NCI-H1105 (cell line): Measurements from ENCODE around the gene SUPT20HL1.
"Not testable (repeated sequence)": the region's sequence is repeated elsewhere in the genome, so short reads cannot be mapped to it uniquely, and the experiment has no call there.

Source experiments
- DNase-seq: peaks from one replicate; lab custom pipeline; 2025; lab: John Stamatoyannopoulos, UW

The SUPT20HL1 gene

GRCh38 chrX:24363432-24364181, 3.2 kb downstream of the SUPT20HL1 start:
- DNase-seq, result not testable (repeated sequence)

- no peak for DNase-seq
Measured at GRCh38 chrX:24364326-24364725, 3.9 kb downstream of the SUPT20HL1 start.

DNA sequence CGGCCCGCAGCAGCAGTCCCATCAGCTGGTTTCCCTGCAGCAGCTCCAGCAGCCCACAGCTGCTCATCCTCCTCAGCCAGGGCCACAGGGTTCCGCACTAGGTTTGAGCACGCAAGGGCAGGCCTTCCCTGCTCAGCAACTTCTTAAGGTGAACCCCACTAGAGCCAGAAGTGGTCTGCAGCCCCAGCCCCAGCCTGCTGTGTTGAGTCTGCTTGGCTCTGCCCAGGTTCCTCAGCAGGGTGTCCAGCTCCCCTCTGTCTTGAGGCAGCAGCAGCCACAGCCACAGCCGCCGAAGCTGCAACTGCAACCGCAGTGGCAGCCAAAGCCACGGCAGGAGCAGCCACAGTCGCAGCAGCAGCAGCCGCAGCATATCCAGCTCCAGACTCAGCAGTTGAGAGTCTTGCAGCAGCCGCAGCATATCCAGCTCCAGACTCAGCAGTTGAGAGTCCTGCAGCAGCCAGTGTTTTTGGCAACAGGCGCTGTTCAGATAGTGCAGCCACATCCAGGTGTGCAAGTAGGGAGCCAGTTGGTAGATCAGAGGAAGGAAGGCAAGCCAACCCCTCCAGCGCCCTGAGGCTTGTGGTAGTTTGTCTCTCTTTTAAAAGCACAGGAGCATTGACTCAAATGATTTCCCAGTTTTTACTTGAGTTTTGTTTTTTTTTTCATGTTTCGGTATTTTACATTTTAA, 4.6 kb downstream of the SUPT20HL1 start:
- DNase-seq, result no peak

- not testable (repeated sequence) for DNase-seq
Measured at GRCh38 chrX:24366762-24367400, 6.4 kb downstream of the SUPT20HL1 start.

GRCh38 chrX:24369816-24370215, 9.4 kb downstream of the SUPT20HL1 start:
- no peak for DNase-seq

GRCh38 chrX:24371391-24371972, 11.0 kb downstream of the SUPT20HL1 start:
- DNase-seq, result peak; percentile 55

DNA sequence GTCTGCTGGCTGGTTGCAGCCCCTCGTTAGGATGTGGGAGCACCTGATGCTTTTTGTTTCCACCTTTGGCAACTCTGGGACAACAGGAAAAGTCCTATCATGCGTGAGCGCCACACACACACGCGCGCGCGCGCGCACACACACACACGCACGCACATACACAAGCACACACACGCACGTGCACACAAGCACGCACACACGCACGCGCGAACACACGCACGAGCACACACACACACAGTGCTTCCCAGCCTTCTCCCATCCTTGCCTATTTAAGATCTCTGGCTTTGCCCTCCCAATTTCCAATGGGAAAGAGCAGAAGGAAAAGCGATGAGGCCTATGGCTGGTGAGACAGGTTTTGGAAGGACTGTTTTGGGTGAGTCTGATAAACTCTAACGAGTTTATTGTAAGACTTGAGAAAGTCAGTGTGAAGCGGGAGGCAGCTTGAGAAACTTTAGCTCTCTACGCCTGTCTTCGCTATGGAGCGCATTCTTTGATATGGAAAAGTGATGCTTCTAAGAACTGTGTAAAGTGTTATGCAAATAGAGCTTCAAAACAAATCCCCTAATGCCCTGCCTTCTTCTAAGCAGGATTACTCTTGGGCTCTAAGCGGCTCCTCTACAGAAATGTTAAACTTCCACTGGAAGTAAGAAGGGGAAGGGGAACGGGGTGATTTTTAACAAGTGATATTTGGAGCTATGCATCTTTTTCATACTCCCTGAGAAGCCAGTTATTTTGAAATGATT, 11.8 kb downstream of the SUPT20HL1 start:
- DNase-seq, result no peak

GRCh38 chrX:24375600-24376131, 15.2 kb downstream of the SUPT20HL1 start:
- no peak for DNase-seq

DNA sequence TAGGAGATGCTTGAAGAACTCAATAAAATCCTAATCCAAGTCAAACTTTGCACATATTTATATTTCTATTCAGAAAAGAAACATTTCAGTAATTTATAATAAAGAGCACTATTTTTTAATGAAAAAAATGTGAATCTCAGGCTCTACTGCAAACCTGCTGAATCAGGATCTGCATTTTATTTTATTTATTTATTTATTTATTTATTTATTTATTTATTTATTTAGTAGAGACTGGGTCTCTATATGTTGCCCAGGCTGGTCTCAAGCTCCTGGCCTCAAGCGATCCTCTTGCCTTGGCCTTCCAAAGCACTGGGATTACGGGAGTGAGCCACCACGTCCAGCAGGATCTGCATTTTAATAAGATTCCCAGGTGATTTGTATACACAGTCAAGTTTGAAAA, 16.0 kb downstream of the SUPT20HL1 start:
- DNase-seq, result no peak

DNA sequence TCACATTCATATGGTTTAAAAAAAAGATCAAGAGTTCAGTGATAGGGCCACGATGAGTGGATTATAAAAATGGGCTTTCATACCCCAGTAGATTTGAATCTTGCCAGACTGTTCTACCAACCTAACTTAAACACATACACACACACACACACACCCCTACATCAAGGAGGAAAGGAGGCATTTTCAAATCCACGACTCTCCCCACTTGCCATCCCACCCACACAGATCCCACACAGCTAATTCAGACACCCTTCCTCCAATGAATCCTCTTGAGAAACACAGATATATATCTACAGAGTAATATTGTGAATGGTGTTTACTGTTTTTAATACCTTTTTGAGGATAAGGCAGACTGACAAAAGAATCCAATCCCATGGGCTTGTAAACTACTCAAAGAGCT, 16.8 kb downstream of the SUPT20HL1 start:
- DNase-seq, result no peak

DNA sequence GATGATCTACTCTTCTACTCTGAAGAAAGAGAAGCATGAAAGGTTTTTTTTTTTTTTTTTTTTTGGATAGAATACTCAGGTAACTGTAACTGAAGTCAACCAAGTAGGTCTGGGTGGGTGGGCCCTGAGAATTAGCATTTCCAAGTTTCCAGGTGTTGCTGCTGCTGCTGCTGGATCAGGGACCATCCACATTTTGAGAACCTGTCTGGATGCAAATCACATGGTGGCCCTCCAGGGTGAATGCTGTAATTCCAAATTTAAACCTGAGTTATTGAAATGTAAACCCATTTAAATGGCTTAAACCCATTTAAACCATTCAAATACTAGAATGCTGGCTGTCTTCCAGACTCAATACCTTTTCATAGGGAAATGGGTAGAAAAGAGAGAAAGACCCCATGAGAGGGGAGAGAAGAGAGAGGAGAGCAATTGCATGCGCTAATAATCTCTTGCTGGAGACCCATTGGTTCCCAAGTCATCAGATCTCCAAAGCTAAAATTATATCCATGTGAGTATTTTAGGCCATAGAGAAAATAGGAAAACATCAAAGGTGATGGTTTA, 17.6 kb downstream of the SUPT20HL1 start:
- no peak for DNase-seq

- no peak for DNase-seq
Measured at GRCh38 chrX:24378706-24379105, 18.3 kb downstream of the SUPT20HL1 start.

DNA sequence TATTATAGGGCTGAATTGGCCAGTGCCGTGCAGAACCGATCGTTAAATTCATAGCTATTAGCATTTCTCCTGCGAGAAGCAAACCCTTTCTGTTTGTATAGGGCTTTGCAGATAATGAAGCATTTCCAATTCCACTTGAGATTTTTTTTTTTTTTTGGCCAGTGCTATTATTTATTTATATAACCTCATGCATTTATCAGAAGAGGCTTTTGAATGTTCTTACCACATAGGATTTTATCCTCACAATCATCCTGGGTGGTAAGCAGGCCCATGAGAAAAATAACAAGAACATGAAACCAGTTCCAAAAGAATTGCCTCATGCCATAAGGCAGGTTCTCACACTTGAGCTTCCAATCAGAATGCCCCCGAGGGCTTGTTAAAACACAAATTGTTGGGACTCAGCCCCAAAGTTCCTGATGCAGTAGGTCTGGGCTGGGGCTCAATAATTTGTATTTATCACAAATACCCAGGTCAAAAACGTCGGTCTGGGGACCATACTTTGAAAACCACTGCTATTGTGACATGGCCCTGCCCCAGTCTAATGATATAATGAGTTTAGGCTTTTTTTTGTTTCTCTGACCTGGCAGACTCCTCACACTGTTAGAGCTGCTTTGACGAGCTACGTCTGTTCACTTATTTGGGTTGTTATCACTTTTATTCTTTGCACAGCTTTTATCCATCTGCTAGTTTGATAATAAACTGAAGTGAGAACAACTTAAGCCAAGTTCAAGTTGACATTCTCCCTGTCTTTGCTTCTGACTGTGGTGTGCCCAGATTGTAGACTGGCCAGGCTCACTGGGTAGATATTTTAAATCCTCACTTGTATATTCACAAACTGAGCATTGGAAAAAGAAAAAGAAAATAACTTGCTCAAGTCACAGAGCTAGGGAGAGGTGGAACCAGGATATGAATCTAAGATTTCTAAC, 20.1 kb downstream of the SUPT20HL1 start:
- DNase-seq, result peak; percentile 1

- DNase-seq, result not testable (repeated sequence)
Measured at GRCh38 chrX:24382315-24382714, 21.9 kb downstream of the SUPT20HL1 start.

DNA sequence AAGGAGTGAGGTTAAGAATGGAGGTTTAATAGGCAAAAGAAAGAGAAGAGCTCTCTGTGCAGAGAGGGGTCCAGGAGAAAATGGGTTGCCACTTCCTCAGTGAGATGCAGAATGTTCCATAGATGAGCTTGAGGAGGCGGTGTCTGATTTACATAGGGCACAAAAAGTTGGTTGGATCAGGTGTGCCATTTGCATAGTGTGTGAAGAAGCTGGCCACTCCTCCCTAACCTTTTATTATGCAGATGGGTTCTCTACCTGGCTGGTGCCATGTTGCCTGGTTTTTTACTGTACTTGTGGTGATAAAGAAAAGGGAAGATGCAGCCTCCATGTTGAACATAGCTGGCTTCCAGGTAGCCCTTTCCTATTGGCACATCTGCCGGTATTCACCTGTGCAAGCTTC, 27.3 kb downstream of the SUPT20HL1 start:
- no peak for DNase-seq

DNA sequence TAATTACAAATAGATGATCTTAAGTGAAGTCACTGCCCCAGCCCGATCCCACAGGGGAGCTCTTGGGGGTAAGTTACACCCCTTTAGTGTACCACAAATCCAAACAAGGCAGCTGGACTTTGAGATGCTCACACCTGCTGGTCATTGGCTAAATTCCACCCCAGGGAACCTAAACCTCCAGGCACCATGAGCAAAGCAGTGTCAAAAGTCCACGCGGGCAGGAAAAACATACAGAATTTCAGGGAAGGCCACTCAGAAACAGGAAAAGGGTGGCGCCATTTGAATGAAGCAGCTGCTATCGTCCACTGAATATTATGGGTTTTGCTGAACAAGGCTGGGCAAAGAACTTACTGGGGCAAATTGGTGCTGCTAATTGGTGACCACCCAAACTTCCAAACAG, 30.9 kb downstream of the SUPT20HL1 start:
- DNase-seq, result no peak

DNA sequence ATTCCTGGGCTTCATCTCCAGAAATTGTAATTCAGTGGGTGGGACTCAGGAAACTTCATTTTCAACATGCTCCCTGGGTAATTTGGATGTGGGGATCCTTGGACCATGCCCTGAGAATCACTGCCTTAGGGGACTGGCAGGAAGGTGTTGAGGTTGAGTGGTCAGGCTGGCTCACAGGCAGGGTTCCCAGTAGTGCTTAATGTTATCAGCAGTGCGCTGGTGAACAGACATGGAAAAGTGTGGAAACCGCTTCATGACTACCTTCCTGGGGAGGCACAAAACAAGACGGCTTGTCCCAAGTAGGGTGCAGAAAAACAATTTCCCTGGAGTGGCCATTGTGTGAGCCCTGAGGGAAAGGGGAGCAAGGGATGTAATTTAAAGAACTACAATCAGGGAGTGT, 31.4 kb downstream of the SUPT20HL1 start:
- no peak for DNase-seq

DNA sequence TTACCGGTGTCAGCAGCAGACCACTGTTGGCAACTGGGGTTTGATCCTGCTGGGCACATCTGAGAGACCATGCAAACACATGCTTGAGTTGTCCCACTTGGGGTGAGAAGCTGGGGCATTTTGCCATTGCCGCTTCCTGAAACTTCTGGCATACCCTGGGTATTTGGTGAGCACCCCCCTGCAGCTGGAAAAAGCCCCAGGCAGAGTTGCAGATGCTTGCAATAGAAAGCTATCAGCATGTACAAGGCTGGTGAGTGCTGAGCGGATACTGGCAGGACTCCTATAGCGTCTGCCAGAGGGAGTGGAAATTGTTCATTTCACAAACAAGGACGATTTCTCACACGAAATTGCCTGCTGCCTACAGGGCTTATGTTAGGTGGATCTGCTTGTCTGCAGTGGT, 32.3 kb downstream of the SUPT20HL1 start:
- DNase-seq, result no peak

DNA sequence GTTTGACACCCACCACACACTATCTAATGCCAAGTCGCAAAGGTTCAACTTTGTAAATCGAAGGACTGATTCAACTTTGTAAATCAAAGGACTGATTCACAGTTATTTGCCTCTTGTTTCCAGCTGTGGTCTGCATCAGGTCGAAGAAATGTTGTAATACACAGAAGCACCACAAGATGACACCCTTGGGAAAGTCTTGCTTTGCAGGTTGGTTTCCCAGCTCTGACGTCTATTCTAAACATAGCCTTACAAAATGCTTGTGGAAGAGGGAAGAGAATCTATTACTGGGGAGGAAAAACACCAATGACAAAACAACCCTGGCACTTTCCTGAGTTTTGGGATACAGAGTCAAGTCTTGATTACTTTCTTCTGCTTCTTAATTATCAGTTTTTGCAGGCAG, 35.3 kb downstream of the SUPT20HL1 start:
- peak; percentile 36 for DNase-seq

DNA sequence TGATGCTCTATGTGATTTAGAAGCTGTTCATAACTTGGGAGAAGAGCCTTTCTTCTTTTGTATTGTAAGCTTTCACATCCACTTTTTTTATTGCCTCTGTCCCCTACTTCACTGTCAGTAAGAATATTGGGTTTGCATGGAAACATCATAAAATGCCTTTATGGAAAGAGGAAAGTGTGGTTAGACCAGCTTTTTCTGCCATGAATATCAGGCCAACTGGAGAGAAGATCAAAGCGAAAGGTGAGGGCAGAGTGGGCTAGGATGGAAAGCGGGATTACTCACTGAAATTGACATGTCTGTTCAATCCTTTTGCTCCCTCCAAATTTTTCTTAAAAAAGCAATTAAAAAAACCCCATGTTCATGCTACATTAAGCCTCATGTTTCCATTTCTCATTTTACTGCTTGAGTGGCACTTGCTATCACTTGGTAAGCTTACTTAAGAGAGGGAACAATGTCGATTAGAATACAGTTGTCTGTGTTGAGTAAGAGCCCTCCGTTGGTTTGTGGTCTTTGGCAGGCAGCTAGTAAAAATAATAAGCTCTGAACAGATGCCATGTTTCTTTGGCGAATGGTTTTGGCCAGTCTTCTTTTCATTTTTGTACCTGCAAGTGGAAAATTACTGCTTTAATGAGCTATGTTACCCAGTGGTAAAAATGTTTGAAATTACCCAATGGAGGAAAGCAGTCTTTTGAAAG, 35.9 kb downstream of the SUPT20HL1 start:
- DNase-seq, result peak; percentile 1
